Measurements from ENCODE around the gene NBEAL2. TPM values are rescaled to one million over a fixed set of nuclear protein-coding genes. Genes with fewer than 3 reads are reported as not detected.

The NBEAL2 gene
- 10 to 100 TPM; 41.2 to 58.2 (median 56.5) TPM for polyA plus RNA-seq (ENCODE audit: insufficient read length in 3 of 3)
- long read RNA-seq, donor 1, full-length matches to known transcripts: 1 of 1 reads
- long read RNA-seq, donor 1, partial matches to known transcripts: 0 of 1 reads
- long read RNA-seq, donor 1, other reads (novel, unspliced or antisense): 0 of 1 reads
- long read RNA-seq, donor 2: 0 reads
- long read RNA-seq, donor 3, partial matches to known transcripts: 0 of 1 reads
- long read RNA-seq, donor 3, other reads (novel, unspliced or antisense): 0 of 1 reads
- long read RNA-seq, donor 4: 0 reads
- long read RNA-seq, donor 5: 0 reads
- long read RNA-seq, donor 6: 0 reads
- long read RNA-seq, donor 7: 0 reads
- long read RNA-seq, donor 8: 0 reads
- long read RNA-seq, donor 9, partial matches to known transcripts: 0 of 1 reads
- long read RNA-seq, donor 9, other reads (novel, unspliced or antisense): 0 of 1 reads
- long read RNA-seq, donor 10: 0 reads
- long read RNA-seq, donor 11: 0 reads
- long read RNA-seq, donor 12: 0 reads
- long read RNA-seq, donor 13, partial matches to known transcripts: 0 of 1 reads
- long read RNA-seq, donor 13, other reads (novel, unspliced or antisense): 0 of 1 reads
- long read RNA-seq, donor 14: 0 reads
- long read RNA-seq, donor 15: 0 reads
- long read RNA-seq, donor 16: 0 reads

- DNase-seq: peak; percentile 88
Measured at GRCh38 chr3:46978985-46979944, at the start of gene NBEAL2. Gene NBEAL2 (plus strand): TSS chr3:46979666. CDS start chr3:46979862, 196 bp downstream.

- no peak for DNase-seq
Measured at GRCh38 chr3:46930166-46930944, 49.1 kb upstream of the NBEAL2 start.

- no peak for DNase-seq
Measured at GRCh38 chr3:46930945-46931403, 48.5 kb upstream of the NBEAL2 start.

- DNase-seq: no peak
Measured at GRCh38 chr3:46931631-46932331, 47.7 kb upstream of the NBEAL2 start.

GRCh38 chr3:46932455-46933225 is 46.8 kb upstream of the NBEAL2 start:
- no peak for DNase-seq

- DNase-seq: no peak
Measured at GRCh38 chr3:46933261-46933660, 46.2 kb upstream of the NBEAL2 start.

GRCh38 chr3:46934072-46934471 is 45.4 kb upstream of the NBEAL2 start:
- DNase-seq: no peak

GRCh38 chr3:46934498-46935167 is 44.8 kb upstream of the NBEAL2 start:
- DNase-seq: no peak

GRCh38 chr3:46935168-46935858 is 44.2 kb upstream of the NBEAL2 start:
- no peak for DNase-seq

- no peak for DNase-seq
Measured at GRCh38 chr3:46935989-46936558, 43.4 kb upstream of the NBEAL2 start.

- DNase-seq: no peak
Measured at GRCh38 chr3:46936733-46937250, 42.7 kb upstream of the NBEAL2 start.

- no peak for DNase-seq
Measured at GRCh38 chr3:46938118-46938517, 41.3 kb upstream of the NBEAL2 start.

GRCh38 chr3:46939578-46940445 is 39.7 kb upstream of the NBEAL2 start:
- DNase-seq: no peak

GRCh38 chr3:46942076-46942475 is 37.4 kb upstream of the NBEAL2 start:
- no peak for DNase-seq

- no peak for DNase-seq
Measured at GRCh38 chr3:46942481-46943236, 36.8 kb upstream of the NBEAL2 start.
